Measurements from ENCODE around the gene RMDN2. TPM values are rescaled to one million over a fixed set of nuclear protein-coding genes. Genes with fewer than 3 reads are reported as not detected.
A peak's percentile ranks its signal among the peaks of the same experiment; 100 is the strongest.

RMDN2 gene
- total RNA-seq, 1 experiment from 2014 or later = 3.2 TPM

DNA sequence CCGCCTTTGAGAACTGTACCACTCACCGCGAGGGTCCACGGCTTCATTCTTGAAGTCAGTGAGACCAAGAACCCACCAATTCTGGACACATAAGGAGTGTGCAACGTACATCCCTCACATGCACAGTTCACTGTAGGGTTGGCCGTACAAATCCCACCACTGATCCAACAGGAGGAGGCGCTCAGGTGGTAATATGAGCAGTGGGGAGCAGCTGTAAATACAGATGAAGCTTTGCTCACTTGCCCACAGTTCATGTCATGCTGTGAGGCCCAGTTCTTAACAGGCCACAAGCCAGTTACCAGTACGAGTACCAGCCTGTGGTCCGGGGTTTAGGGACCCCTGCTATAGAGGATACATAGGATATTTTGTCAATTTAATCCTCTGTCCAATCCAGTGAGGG, 96.5 kb downstream of the RMDN2 start:
- no peaks in the 10 kb centered on the region for H3K27me3 Mint-ChIP-seq (ENCODE audit: insufficient read depth, unreplicated experiment)
- DNase-seq (ENCODE audit: unreplicated experiment) = no peak
- peaks cover 4% of the 10 kb centered on the region for H3K4me1 Mint-ChIP-seq (ENCODE audit: insufficient read depth, unreplicated experiment)
- TF ChIP-seq, protein P1, sequence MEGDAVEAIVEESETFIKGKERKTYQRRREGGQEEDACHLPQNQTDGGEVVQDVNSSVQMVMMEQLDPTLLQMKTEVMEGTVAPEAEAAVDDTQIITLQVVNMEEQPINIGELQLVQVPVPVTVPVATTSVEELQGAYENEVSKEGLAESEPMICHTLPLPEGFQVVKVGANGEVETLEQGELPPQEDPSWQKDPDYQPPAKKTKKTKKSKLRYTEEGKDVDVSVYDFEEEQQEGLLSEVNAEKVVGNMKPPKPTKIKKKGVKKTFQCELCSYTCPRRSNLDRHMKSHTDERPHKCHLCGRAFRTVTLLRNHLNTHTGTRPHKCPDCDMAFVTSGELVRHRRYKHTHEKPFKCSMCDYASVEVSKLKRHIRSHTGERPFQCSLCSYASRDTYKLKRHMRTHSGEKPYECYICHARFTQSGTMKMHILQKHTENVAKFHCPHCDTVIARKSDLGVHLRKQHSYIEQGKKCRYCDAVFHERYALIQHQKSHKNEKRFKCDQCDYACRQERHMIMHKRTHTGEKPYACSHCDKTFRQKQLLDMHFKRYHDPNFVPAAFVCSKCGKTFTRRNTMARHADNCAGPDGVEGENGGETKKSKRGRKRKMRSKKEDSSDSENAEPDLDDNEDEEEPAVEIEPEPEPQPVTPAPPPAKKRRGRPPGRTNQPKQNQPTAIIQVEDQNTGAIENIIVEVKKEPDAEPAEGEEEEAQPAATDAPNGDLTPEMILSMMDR (IDR thresholded peaks at IDR 0.05; ENCODE audit: unreplicated experiment) = no peak
- no peaks in the 10 kb centered on the region for H3K36me3 Mint-ChIP-seq (ENCODE audit: insufficient read depth, unreplicated experiment)
- no TSS peak for BruUV-seq (replicated peaks)
- H3K4me3 Mint-ChIP-seq (ENCODE audit: unreplicated experiment) = no peak overlapping the region
- CTCF ChIA-PET = interaction anchor here (1.3 kb wide), 1 partner anchor 10 kb away, joined by 3 read pairs; no protein-coding TSS in a partner anchor
- POLR2A ChIA-PET = no interaction called here
- intact Hi-C loops (cut with micrococcal nuclease) = no loop called here
- H3K9me3 Mint-ChIP-seq (ENCODE audit: unreplicated experiment) = no peaks in the 10 kb centered on the region
- no peak overlapping the region for H3K27ac Mint-ChIP-seq (ENCODE audit: low read depth, unreplicated experiment)

DNA sequence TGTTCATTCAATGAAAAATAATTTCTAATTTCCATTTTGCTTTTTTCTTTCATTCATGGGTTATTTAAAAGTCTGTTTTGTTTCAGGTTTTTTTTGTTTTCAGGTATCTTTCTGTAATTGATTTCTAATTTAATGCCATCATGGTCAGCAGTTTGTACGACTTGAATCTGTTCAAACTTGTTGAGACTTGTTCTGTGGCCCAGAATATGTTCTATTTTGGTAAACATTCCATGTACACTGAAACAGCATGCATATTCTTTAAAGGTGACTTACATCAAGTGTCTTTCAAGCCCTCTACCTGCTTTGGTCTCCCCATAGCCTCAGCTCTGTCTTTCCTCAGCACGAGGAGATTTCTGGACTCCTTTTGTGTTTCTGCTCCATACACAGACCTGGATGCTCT, 101.8 kb downstream of the RMDN2 start:
- Mint-ChIP-seq H3K27ac (ENCODE audit: low read depth, unreplicated experiment) (peak overlapping the region; percentile 80), H3K9me3 (ENCODE audit: unreplicated experiment) (no peaks in the 10 kb centered on the region), H3K4me1 (ENCODE audit: insufficient read depth, unreplicated experiment) (peaks cover 11% of the 10 kb centered on the region), H3K27me3 (ENCODE audit: insufficient read depth, unreplicated experiment) (no peaks in the 10 kb centered on the region), H3K36me3 (ENCODE audit: insufficient read depth, unreplicated experiment) (no peaks in the 10 kb centered on the region), H3K4me3 (ENCODE audit: unreplicated experiment) (no peak overlapping the region)
- intact Hi-C loops (cut with micrococcal nuclease) = no loop called here
- BruUV-seq (replicated peaks) = no TSS peak
- CTCF ChIA-PET = interaction anchor here (2.0 kb wide), 1 partner anchor 19 kb away, joined by 7 read pairs; no protein-coding TSS in a partner anchor
- DNase-seq (ENCODE audit: unreplicated experiment) = peak; percentile 25
- POLR2A ChIA-PET = interaction anchor here (0.5 to 1.9 kb wide), 7 partner anchors 14 to 210 kb away, joined by 3 to 7 read pairs (median 3); partner anchors contain the start of gene RMDN2
- TF ChIP-seq, protein P1 (IDR thresholded peaks at IDR 0.05; ENCODE audit: unreplicated experiment) = no peak

DNA sequence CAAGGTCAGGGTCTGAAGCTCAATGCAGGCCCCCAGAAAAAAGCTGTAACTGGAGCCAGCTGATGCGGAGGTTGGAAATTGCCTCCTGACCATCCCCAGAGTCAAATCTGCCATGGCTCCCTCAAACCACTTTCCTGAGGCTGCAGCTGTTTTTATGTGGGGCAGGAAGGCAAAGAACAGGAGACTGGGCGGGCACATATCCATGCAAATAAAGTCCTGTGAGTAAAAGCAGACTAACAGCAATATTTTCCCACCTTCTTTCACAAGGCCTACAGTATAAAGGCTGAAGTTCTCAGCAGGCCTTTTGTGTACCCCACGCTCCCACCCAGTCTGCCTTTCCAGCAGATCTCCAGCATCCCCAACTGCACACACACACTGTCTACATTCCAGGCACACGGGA, 103.7 kb downstream of the RMDN2 start:
- H3K4me1 Mint-ChIP-seq (ENCODE audit: insufficient read depth, unreplicated experiment) = peaks cover 11% of the 10 kb centered on the region
- H3K27me3 Mint-ChIP-seq (ENCODE audit: insufficient read depth, unreplicated experiment) = no peaks in the 10 kb centered on the region
- no peak overlapping the region for H3K27ac Mint-ChIP-seq (ENCODE audit: low read depth, unreplicated experiment)
- H3K9me3 Mint-ChIP-seq (ENCODE audit: unreplicated experiment) = no peaks in the 10 kb centered on the region
- BruUV-seq (replicated peaks) = no TSS peak
- no peak for DNase-seq (ENCODE audit: unreplicated experiment)
- CTCF ChIA-PET = interaction anchor here (2.0 kb wide), 1 partner anchor 17 kb away, joined by 7 read pairs; no protein-coding TSS in a partner anchor
- intact Hi-C loops (cut with micrococcal nuclease) = no loop called here
- no peaks in the 10 kb centered on the region for H3K36me3 Mint-ChIP-seq (ENCODE audit: insufficient read depth, unreplicated experiment)
- TF ChIP-seq, protein P1 (IDR thresholded peaks at IDR 0.05; ENCODE audit: unreplicated experiment) = no peak
- POLR2A ChIA-PET = interaction anchor here (1.4 to 1.9 kb wide), 2 partner anchors 16 to 48 kb away, joined by 4 to 7 read pairs; partner anchors contain the start of gene CYP1B1
- no peak overlapping the region for H3K4me3 Mint-ChIP-seq (ENCODE audit: unreplicated experiment)

DNA sequence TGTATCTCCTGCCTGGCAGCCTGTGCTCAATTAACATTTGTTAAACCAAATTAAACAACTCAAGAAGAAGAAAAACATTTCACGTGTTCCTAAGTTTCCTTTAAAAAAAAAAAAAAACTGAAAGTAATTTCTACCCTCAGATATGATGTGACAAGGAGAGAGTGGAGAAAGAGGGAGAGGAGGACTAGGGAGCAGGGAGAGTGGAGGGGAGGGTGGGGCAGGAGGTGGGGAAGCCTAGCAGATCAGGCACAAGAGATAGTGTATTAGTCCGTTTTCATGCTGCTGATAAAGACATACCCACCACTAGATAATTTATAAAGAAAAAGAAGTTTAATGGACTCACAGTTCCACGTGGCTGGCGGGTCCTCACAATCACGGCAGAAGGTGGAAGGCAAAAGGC, 104.4 kb downstream of the RMDN2 start:
- TF ChIP-seq, protein P1 (IDR thresholded peaks at IDR 0.05; ENCODE audit: unreplicated experiment) = no peak
- Mint-ChIP-seq H3K4me3 (ENCODE audit: unreplicated experiment) (no peak overlapping the region), H3K4me1 (ENCODE audit: insufficient read depth, unreplicated experiment) (peaks cover 11% of the 10 kb centered on the region), H3K27me3 (ENCODE audit: insufficient read depth, unreplicated experiment) (no peaks in the 10 kb centered on the region), H3K9me3 (ENCODE audit: unreplicated experiment) (no peaks in the 10 kb centered on the region), H3K27ac (ENCODE audit: low read depth, unreplicated experiment) (no peak overlapping the region), H3K36me3 (ENCODE audit: insufficient read depth, unreplicated experiment) (no peaks in the 10 kb centered on the region)
- CTCF ChIA-PET = no interaction called here
- no TSS peak for BruUV-seq (replicated peaks)
- POLR2A ChIA-PET = no interaction called here
- DNase-seq (ENCODE audit: unreplicated experiment) = no peak
- intact Hi-C loops (cut with micrococcal nuclease) = no loop called here

Data from MCF 10A (cell line).